NCI-H748 (cell line): ENCODE measurements around the gene CFAP69.
A peak's percentile ranks its signal among the peaks of the same experiment; 100 is the strongest.

Experiments used
- DNase-seq: peaks from one replicate; lab custom pipeline; 2025; ENCODE audit not compliant: unreplicated experiment; lab: John Stamatoyannopoulos, UW

Gene CFAP69

DNA sequence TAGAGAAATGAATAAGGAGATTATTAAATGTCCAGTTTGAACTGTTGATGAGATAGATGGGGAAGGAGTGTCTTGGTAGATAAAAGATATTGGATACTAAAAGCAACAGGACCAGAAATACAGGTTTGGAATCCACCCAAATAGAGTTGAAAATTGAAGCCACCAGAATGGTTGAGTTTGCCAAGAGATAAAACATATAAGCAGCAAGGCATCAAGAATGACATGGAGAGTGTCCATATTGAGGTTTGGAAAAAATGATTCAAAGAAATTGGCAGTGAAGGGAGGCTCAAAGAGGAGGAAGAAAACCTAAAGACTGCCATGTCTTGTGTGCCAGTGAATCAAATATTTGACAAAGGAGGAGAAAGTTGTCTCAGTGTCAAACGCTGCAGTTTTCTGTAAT lies 24.2 kb downstream of the CFAP69 start:
- DNase-seq, result peak; percentile 2

DNA sequence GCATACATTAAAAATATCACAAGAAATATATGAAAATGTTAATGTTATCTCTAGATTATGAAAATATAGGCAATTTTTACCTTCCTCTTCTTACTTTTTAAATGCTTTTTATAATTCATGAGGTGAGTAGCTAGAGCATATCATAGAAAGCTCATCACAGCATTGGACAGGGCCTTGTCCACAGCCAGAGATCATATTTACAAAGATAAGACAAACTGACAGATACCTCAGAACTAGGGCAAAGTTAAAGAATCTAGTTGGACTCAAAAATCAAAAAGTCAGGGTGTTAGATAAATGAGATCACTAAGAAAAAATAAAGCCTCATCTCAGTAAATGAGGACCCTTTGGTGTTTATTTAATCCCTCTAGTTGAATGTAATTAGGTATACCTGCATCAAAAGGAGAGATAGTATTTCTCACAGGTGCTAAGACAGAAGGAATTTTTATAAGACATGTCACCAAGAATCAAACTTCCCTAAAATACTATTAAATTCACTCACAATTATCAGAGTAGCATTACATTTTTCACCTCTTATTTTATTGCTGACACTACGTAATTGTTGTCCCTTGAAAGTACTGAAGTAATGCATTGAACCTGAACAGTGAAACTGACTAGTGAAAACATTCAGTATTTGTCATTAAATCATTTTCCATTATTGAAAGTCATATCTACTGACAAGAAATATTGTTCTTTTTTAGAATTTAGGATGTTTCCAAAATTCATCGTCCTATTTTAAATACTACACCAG lies 25.6 kb downstream of the CFAP69 start:
- DNase-seq, result no peak

DNA sequence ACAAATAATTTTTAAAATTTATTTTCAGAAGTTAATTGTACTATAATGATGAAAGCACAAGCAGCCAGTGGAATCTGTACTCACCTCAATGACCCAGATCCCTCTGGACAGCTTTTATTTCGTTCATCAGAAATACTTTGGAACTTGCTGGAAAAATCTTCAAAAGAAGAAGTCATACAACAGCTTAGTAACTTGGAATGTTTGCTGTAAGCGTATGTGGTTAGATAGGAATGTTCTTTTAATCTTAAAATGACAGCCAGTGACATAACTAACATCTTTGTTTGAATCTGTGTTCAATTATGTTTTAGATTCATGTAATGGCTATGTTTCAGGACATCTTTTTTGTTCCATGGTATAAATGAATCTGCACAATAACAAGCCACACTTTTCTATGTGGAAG lies 26.8 kb downstream of the CFAP69 start:
- DNase-seq, result no peak

DNA sequence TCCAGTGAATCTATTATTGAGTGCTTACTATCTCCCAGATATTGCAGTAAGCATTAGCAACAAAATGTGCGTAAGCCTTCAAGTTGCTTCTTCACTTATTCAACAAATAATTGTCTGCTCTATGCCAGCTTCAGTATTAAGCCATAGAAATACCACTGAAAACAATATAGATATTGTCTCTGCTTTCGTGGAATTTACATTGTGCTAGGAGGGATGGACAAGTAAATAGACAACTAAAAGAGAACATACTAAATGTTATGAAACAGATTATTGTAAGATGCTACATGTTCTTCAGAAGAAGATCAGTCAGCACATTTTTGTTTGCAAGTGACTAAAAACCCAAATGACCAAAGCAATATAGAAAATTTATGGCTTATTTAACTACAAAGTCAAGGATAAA lies 27.3 kb downstream of the CFAP69 start:
- no peak for DNase-seq

DNA sequence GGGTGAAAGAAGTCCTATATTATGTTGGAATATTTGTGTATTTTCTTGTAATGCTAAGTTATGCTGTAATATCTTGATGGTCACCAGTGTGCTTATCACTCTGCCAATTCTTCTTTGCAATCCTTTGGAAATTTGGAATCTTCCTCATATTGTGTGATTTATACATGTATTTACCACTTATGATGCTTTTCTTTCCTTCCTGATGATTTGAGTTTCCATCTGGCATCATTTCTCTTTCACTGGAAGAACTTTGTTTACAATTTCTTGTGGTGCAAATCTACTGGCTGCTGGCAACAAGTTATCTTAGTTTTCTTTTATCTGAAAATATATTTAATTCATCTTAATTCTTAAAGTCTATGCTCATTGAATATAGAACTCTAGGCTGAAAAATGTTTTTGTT lies 29.2 kb downstream of the CFAP69 start:
- no peak for DNase-seq

DNA sequence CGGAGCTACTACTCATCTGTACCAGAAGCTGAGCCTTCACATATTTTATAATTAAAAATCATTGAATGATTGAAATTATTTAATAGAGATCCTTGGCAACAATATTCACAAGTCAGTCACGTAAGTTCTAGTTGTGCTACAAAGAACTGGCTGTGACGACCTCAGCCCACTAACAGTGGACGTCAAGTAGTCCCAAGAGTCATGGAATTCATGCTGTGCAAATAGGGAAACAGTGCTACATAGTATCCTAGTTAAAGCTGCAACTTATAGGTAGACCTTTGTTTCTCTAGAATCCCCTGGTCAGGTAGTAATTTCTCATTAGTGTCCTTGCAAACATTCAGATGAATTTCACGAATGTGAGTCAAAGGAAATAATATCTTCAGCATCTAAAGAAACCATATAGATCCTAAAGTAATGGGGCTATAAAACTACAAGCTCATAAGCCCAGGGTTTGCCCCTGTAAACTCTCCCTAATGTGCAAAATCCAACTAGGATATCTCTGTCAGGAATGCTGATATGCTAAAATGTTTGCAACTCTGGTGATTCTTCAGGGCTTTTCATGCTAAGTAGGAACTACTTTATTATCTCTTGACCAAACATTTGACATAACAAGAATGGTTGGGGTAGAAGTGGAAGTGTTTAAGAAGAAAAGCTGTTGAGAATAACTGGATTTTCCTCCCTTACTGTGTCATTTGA lies 31.2 kb downstream of the CFAP69 start:
- no peak for DNase-seq

DNA sequence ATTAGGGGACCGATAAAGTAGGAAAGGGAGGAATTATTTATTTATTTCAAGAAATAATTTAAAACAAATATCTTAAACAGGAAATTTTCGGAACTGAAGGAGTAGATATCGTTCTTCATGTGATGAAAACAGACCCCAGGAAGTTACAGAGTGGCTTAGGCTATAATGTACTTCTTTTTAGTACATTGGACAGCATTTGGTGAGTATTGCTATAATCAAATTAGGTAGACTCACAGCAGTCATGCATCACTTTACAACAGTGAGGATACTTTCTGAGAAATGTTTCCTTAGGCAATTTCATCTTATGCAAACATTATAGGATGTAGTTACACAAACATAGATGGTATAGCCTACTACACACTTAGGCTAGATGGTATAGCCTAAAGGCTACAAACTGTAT lies 43.2 kb downstream of the CFAP69 start:
- DNase-seq, result no peak

DNA sequence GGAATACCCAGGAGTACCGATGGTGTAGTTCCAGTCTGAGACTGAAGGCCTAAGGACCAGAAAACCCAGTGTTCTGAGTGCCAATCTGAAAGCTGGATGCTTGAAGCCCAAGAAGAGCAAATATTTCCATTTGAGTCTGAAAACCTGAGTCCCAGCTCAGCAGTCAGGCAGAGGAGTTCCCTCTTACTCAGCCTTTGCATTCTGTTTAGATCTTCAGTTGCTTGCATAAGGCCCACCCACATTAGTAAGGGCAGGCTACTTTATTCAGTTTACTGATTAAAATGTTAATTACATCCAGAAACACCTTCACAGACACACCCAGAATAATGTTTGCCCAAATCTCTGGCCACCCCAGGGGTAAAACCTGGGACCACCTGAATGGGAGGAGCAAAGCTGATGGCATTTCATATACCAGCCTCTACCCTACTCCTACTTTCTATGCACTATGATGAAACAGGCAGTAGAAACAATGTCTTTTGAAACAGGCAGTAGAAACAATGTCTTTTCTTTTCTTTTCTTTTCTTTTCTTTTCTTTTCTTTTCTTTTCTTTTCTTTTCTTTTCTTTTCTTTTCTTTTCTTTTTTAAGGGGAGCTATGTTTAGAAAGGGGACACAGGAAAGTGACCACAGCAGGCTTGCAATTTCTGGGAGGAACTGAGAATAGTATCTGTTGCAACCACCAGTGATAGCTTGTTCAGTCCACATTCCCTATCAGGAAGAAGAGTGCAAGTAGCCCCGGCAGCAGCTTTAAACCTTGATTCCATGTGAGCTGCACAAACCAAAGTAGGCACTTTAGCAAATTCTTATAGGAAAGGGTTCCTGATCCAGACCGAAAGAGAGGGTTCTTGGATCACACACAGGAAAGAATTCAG lies 45.5 kb downstream of the CFAP69 start:
- no peak for DNase-seq

DNA sequence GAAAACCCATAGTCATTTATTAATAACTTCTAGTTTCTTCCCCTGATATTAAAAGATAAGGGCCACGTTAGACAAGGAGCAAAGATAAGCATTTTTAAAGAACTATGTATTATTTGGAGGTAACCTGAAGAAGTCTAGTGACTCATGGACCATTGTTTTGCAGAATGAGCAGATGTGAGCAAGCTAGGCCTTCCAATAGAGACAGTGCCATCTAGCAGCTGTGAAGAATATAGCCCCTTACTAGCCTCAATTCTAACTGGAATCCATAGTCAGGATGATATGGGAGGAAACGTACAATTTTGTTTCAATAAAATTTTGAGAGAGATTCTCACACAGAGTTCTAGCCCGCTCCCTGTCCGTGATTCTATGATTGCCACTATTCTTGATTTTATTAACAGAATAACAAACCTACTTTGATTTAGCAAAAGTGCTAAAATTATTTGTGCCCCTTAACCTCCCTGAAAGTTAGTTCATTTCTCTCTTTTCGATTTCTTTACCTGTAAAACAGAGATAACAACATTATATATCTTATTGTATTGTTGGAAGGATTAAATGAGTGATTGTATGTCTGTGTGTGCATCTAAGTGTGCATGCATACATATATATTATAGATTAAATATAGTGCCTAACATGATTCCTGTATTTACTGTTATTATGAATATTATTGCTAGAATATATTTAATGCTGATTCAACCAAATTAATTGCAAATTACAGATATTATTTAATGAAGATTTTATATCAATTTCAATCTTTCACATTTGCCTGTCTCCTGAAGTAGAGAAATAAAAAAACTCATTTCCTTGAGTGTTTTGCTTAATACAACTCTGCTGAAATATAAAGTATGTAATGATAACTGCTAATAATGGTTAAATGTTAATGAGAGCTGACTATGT lies 53.4 kb downstream of the CFAP69 start:
- DNase-seq, result peak; percentile 44

DNA sequence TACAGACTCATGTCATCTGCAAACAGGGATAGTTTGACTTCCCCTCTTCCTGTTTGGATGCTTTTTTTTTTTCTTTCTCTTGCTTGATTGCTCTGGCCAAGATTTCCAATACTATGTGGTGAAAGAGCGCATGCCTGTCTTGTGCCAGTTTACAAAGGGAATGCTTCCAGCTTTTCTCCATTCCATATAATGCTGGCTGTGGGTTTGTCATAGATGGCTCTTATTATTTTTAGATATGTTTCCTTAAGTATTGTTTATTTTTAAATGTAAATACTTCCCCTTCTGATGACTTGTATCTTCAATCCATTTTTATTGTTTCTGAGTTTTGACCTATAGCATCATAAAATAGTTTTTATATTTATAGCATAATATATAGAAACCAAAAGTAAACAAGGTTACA lies 58.3 kb downstream of the CFAP69 start:
- DNase-seq, result no peak

DNA sequence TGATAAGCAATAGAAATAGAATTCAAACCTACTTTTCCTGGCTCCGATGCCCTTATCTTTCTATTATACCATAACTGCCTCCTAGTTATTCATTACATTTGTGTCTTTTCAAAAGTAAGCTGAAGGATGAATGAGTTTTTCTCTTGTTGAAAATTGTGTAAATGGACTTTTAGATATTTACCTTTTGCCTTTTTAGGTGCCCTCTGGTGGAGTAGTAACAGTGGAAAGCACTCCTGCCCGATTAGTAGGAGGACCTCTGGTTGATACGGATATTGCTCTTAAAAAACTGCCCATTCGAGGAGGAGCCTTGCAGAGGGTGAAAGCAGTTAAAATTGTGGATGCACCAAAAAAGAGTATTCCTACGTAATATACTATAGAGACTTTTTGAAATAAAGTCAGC lies 64.9 kb downstream of the CFAP69 start:
- DNase-seq, result no peak

DNA sequence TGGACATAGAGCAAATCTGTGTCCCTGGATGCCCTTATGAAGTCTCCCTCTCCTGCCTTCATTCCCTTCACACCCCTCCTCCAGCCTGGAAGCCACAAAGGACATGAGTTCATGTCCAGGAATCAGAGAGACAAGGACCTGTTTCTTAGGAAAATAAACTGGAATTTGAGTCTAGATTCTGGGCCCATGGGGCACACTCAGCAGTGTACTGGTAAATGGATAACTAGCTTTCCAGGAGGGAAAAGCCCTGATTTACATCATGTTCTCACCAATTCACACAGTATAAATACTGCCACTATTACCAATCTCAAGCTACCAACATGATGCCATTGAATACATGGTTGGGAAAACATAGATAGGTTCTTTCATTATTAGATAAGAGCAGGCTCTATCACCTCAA lies 66.2 kb downstream of the CFAP69 start:
- DNase-seq, result no peak

DNA sequence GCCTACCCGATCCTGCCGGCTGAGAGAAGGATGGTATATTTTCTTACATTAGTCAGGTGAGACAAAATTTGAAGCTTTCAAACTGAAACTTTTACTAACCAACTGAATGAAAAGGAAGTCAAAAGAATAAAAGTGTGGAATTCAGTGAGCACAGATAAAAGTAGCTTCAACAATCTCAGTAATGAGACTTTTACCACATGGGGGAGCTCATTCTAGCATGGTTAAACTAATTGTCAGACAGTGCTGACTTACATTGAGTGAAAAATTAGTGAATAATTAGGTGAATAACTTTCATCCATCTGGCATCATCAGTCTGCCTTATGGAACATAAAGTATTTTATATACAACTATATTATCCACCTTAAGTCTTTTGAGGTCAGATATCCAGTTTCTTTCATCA lies 67.8 kb downstream of the CFAP69 start:
- DNase-seq, result peak; percentile 11

DNA sequence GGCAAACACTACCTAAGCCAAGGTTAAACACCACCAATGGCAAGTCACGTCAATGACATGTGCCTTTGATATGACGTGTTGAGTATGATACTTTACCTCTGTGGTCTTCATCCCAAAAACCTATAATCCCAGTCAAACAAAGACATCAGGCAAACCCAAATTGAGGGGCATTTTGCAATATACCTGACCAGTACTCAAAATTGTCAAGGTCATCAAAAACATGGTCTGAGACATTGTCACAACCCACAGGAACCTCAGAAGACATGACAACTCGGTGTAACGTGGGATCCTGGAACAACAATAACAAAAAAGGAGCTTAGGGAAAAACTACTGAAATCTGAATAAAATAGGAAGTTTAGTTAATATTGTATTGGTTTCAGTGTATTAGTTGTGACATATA lies 68.9 kb downstream of the CFAP69 start:
- DNase-seq, result no peak

DNA sequence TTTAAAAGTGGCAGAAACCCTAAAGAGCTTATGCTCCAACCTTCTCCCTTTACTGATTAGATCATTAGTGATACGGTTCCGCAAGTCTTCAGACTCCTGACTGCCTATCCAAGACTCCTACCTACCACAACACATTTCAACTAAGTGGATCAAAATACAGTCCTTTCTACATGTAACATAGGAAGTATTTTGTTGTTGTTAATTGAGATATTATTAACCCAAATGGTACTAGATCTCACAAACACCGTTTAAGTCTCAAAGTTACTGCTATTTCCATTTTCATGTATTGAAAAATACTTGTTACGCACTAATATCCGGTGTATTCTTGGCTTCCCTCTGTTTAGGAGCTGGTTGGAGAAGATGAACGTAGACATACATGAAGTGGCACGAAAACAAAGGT lies 75.0 kb downstream of the CFAP69 start:
- no peak for DNase-seq

DNA sequence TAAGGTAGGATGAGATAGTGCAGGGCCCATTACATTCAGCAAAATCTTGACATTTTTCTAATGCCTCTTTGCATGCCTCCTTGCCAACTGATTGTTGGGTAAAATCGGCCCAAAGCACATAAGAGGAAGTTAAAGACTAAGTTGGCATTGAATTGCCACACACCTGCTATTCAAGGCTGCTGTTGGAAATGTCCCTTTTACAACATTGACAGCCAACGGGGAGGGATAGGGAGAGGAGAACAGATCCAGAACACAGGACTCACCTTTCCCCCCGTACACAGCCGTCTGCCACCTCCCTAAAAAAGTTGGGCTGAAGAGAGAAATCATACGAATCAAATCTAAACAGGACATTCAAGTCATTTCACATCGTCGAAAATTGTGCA lies 75.4 kb downstream of the CFAP69 start:
- no peak for DNase-seq

DNA sequence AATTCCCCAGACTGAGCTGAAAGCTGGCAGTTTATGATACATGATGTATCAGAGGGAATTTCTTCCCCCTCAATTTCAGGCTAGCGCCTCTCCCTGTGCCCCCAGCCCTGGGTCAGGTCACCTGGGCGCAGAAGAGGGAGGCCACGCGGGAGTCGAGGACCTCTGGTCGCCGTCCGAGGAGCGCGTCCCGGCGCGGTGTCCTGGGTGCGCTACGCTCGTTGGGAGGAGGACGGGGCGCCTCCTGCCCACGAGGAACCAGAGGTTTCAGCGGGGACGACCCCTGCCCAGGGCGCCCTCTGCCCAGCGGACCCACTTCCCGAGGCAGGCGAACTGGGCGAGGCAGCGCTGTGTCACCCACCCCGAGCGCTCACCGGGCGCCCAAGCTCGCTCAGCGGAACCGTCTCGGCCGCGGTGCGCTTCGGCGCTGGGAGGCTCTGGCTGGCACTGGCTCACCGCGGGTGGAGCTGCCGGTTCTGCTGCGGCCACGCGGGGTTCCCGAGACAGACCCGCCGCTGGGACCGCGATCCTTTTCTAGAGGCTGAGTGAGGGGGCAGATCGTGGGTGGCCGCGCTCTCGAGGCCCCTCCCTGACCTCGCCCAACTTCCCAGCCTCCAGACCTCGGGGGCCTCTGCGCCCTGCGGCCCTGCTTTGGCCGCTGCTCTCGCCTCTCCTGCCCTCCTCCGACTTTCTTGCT lies 76.0 kb downstream of the CFAP69 start, which contains the start of gene FAM237B:
Gene FAM237B (minus strand): TSS at position 504 of the 694 bp plus-strand sequence. CDS start 1,556 bp downstream, outside the sequence.
- DNase-seq, result peak; percentile 22

DNA sequence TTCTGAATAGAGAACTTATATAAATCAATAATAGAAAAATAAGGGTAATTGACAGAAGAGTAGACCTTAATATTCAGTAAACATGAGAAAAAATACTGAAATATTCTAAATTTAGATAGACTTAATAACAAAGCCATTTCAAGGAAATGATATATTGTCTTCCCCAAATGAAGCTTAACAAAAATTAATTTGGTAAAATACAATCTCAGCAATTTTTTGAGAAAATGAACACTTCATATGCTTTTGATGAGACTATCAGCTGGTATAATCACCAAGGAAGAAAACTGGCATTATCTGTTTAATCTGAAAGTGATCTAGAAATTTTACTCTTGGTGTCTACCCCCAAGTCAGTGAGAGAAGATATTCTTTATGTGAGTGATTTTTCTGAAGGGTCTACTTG lies 77.9 kb downstream of the CFAP69 start:
- DNase-seq, result no peak

DNA sequence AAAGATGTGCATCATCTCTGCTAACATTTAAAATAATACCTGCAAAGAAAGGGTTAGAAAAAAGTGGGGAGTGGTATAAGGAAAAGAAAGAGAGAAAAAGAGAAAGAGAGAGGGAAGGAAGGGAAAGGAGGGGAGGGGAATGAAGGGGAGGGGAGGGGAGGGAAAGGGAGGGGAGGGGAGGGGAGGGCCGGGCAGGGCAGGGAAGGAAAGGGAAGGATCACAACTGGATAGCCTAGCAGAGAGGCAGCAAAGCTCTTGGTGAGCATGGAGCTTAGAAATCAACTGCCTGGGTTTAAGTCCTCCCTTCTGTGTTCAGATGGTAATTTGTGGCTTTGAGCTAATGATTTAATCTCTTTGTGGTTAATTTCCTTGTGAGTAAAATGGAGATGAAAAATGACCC lies 81.5 kb downstream of the CFAP69 start:
- no peak for DNase-seq

DNA sequence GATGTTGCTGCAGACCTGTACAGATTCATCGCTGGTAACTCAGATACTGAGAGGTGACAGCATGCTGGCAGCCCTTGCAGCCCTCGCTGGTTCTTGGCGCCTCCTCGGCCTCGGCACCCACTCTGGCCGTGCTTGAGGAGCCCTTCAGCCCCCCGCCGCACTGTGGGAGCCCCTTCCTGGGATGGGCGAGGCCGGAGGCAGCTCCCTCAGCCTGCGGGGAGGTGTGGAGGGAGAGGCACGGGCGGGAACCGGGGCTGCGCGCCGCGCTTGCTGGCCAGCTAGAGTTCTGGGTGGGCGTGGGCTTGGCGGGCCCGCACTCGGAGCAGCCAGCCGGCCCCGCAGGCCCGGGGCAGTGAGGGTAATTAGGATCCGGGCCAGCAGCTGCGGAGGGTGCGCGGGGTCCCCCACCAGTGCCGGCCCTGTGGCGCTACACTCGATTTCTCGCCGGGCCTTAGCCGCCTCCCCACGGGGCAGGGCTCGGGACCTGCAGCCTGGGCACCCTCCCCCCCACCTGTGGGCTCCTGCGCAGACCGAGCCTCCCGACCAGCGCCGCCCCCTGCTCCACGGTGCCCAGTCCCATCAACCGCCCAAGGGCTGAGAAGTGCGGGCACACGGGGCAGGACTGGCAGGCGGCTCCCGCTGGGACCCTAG lies 89.3 kb downstream of the CFAP69 start:
- DNase-seq, result no peak
